Activated T-helper 1 cell treated with Interleukin-2 at 50 U/mL for 16 hours (primary cell): ENCODE measurements around the gene MICA.
"Not testable (repeated sequence)": the region's sequence is repeated elsewhere in the genome, so short reads cannot be mapped to it uniquely, and the experiment has no call there.

Experiments
- DNase-seq: peaks from one replicate; pipeline ENCODE4 v3.0.0-alpha.2; 2020; ENCODE audit warnings: low read depth

The MICA gene

DNA sequence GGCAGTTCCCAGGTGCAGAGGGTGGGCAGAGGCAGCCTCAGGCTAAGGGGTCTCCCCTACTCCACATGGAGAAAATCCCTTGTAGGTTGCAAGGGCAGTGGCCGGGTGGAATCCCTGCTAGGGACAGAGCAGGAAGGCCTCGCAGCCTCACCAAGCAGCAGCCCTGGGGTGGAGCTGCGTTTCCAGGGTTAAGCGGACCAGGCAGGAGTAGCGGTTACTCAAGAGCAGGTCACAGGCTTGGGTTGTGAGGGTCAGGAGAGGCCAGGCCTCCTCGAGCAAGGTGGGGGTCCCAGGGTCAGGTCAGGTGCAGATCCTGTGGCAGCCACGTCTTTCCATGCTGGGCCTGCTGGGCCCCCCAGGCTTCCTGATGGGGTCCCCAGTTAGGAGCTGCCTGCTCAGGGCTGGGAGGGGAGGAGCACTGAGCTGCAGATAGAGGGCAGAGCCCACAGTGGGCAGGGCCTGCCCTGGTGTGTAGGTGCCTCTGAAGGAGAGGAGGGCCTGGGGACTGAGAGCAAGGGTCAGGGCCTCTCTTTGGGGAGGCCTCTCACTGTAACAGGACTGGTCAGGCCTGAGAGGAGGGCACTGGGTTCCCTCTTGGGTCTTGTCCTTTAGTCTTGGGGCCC lies 10.9 kb downstream of the MICA start:
- not testable (repeated sequence) for DNase-seq

DNA sequence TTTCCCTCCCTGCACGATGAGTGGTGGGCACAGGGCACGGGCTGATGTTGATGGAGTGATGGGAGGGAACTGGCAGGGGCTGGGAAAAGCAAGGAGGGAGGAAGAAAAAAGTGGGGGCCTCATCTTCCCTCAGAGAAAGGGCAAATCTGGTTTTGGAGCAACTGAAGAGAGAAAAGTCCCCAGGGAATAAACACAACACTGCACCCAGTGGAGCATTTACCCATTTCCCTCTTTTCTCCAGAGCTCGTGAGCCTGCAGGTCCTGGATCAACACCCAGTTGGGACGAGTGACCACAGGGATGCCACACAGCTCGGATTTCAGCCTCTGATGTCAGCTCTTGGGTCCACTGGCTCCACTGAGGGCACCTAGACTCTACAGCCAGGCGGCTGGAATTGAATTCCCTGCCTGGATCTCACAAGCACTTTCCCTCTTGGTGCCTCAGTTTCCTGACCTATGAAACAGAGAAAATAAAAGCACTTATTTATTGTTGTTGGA lies 11.4 kb downstream of the MICA start:
- DNase-seq: no peak

DNA sequence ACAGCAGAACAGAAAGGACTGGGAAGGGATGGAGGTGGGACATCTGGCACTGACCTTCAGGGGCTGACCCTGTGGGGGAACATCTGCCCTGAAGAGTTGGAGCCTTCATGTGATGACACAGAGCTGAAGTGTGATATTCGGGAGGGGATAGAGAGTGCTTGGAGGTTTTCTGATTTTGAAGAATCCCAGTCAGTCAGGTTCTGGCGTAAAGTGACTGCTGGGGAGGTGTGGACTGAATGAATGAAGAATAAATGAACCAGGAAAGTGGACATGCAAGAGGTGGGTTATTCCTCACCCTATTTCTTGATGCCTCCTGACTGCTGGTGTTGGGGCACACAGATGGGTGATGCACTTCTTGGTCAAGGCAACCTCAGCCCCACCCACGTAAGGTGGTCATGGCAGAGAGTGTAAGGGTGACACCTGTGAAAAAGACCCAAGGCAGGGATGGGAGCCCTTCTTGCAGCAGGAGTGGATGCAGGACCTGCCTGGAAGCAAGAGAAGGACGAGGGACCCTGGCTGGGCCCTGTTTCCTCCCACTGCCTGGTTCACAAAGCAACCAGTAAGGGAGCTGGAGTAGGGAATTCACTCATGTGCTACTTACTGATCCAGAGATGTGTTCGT lies 13.1 kb downstream of the MICA start:
- no peak for DNase-seq

DNA sequence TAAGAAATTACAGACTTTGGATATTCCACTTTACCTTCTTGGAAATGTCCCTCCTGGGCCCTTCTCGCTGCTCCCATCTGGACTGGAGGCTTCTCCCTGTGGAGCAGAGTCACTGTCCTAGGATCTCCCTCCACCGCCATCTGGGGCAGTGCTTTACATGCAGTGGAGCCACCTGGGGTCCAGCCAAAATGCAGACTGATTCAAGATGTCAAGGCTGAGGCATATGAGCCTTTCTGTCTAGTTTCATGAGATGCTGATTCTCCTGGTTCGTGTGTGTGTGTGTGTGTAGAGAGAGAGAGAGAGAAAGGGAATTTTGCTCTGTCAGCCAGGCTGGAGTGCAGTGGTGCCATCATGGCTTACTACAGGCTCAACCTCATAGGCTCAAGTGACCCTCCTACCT lies 14.9 kb downstream of the MICA start:
- DNase-seq: no peak

DNA sequence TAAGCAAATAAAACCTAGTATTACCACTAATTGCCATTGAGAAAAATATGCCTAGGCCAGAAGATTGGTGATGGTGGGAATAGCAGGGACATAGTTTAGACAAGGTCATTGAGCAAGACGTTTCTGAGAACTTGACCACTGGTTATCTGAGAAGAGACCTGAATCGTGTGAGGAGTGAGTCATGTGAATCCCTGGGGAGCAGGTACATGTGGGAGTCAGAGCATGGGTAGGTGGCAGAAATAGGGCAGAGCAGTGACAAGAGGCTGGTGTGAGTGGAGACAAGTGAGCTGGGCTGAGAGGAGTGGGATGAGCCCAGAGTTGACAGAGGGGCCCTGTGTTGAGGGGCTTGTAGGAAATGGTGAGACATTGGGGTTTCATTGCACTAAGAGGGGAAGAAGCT lies 16.4 kb downstream of the MICA start:
- DNase-seq: no peak

DNA sequence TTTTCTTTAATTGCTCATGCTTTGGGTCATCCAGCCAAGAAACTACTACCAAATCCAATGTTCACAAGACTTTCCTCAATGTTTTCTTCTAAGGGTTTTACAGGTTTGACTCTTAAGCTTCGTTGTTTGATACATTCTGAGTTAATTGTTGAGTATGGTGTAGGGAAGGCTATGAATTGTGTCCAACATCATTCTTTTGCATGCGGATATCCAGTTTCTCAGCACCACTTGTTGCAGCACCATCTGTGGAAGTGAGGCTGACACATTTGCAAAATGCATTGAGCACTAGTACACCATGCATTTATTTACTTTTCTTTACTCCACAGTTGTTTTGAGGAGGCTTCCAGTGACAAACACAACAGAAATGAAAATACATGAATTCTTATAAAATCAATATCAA lies 17.2 kb downstream of the MICA start:
- DNase-seq: no peak

DNA sequence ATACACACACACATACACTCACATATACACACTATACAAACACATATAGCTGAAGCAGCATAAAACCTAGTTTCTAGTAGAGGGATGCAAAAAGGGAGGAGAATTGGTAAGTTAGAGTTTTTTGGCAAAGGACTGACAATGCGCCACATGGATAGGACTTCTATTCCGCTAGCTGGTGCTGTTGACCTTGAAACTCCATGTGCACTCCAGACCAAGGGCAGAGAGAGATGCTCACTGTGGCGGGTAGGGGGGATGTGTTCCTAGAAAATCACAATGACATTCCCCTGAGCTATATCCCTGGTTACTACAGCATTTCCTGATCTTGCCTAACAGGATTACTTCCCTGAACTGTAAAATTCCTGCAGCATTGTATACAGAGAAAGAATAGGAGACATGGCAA lies 19.2 kb downstream of the MICA start:
- no peak for DNase-seq

DNA sequence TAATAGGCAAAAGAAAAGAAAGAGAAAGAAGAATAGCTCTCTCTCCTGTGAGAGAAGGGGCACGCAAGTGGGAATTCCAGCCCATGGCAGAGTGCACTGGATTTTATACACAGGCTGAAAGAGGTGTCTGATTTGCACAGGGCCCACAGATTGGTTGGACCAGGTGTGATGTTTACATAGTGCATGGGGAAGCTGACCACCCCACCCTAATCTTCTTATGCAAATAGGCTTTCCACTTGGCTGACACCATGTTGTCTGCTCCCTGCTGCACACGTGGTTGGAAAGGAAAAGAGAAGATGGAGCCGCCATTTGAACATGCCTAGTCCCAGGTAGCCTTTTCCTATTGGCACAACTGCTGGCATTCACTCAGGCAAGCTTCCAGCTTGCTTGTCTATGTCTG lies 20.2 kb downstream of the MICA start:
- DNase-seq: no peak

DNA sequence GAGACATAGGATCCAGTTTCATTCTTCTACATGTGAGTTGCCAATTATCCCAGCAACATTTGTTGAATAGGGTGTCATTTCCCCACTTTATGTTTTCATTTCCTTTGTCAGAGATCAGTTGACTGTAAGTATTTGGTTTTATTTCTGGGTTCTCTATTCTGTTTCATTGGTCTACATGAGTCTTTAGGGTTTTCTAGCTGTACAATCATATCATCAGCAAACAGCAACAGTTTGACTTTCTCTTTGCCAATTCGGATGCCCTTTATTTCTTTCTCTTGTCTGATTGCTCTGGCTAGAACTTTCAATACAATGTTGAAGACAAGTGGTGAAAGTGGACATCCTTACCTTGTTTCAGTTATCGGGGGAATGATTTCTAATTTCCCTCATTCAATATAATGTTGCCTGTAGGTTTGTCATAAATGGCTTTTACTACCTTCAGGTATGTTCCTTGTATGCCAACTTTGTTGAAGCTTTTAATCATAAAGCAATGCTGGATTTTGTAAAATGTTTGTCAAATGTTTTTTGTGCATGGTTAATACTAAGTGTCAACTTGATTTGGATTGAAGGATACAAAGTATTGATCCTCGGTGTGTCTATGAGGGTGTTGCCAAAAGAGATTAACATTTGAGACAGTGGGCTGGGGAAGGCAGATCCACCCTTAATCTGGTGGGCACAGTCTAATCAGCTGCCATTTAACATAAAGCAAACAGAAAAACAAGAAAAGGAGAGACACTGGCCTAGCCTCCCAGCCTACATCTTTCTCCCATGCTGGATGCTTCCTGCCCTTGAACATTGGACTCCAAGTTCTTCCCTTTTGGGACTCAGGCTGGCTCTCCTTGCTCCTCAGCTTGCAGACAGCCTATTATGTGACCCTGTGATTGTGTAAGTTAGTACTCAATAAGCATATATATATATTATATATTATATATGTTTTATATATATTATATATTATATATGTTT lies 23.3 kb downstream of the MICA start:
- DNase-seq: no peak

DNA sequence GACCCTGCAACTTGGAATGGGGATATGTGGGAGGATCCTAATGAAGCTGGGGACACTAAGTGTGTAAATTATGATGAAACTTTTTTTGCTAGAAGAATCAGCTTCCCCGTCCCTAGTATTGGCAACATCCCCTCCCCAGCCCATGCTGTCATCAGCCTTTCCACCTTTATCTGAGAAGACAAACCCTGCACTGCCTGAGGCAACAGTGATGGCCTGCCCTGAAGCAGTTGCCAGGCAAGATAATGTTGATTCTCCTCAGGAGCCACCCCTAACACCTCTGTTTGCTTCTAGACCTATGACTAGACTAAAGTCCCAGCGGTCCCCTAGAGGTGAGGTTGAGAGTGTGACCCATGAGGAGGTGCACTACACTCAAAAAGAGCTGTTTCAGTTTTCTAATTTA lies 27.1 kb downstream of the MICA start:
- no peak for DNase-seq

DNA sequence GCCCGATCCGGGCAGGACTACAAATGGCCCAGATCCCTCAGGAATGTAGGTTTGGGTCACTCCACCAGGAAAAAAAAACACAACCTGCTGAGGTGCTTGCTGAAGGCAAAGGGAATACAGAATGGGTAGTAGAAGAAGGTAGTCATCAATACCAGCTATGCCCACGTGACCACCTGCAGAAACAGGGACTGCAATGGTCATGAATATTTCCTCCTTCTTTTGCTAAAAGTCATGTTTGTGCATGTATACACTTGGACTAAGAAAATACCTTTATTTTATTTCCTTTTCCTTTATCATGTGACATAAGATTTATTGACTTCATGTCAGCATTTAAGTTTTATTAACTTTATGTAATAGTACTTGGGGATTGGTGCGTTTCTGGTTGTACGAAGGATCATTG lies 31.7 kb downstream of the MICA start:
- not testable (repeated sequence) for DNase-seq

DNA sequence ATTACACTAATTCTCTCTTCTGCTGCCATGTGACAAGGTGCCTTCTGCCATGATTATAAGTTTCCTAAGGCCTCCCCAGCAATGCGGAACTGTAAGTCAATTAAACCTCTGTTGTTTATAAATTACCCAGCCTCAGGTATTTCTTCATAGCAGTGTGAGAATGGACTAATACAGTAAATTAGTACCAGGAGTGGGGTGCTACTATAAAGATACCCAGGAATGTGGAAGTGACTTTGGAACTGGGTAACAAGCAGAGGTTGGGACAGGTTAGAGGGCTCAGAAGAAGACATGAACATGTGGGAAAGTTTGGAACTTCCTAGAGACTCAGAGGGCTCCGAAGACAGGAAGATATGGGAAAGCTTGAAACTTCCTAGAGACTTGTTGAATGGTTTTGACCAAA lies 34.8 kb downstream of the MICA start:
- no peak for DNase-seq

DNA sequence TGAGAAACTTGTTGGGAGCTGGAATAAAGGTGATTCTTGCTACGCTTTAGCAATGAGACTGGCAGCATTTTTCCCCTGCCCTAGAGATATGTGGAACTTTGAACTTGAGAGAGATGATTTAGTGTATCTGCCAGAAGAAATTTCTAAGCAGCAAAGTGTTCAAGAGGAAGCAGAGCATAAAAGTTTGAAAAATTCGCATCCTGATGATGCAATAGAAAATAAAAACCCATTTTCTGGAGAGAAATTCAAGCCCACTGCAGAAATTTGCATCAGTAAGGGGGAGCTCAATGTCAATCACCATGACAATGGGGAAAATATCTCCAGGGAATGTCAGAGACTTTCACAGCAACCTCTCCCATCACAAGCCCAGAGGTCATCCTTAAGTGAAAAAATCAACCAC lies 35.3 kb downstream of the MICA start:
- no peak for DNase-seq

DNA sequence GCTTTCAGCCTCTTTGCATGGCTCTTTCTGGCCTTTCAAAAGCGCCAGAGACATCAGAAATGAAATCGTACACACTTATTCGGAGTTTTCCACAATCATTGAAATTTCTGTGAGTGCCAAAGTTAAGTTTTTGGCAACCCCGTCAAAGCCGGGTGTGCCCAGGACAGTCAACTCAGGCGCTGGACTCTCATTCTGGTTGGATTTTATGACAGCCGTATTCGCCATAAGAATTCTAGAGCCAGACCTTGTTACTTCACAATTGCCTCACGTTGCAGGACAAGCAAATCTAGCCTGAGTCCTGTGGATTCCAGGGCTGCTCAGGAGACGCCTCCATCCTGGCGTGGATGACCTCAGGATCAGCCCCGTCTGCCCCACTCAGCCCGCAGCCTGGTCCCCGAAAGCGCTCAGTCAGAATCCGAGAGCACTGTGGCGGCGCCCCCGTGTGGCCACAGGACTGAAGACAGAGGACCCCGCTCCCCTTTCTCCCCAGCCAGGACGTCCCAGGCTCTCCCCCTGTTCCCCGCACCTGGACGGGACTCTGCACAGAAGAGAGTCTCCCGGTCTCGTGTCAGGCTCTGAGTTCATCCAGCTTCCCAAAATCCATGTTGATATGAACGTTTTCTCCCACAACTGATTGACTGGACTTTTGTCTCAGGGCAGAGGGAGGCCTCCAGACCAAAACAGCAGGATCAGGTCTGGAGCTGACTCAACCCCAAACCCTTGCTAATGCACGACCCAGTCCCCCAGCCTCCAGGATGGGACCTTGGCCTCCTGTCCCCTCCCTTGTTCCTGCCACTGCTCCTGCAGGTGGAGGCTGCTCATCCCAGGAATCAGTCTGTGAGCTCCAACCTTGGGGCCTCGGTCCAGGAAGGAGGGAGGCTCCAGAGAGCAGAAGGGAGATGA lies 38.2 kb downstream of the MICA start:
- peak; percentile 79 for DNase-seq

DNA sequence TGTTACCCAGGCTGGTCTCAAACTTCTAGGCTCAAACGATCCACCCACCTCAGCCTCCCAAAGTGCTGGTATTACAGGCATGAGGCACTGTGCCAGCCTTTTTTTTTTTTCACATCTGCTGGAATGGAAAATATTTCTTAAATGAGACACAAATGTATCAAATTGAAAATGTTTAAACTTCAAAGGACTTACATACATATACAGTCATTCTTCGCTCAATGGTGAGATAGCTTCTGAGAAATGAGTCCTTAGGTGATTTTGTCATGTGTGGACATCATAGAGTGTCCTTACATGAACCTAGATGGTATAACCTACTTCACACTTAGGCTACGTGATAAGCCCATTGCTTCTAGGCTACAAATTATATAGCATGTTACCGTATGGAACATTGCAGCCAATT lies 43.1 kb downstream of the MICA start:
- no peak for DNase-seq

DNA sequence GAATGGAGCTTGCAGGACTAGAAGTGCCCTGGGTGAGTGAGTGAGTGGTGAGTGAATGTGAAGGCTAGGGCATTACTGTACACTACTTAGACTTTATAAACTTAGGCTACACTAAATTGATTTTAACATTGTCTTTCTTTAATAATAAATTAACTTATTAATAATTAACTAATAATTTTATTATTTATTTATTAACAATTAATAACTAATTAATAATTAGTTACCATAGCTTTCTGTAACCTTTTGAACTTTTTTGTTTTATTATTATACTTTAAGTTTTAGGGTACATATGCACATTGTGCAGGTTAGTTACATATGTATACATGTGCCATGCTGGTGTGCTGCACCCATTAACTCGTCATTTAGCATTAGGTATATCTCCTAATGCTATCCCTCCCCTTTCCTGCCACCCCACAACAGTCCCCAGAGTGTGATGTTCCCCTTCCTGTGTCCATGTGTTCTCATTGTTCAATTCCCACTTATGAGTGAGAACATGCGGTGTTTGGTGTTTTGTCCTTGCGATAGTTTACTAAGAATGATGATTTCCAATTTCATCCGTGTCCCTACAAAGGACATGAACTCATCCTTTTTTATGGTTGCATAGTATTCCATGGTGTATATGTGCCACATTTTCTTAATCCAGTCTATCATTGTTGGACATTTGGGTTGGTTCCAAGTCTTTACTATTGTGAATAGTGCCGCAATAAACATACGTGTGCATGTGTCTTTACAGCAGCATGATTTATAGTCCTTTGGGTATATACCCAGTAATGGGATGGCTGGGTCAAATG lies 43.8 kb downstream of the MICA start:
- DNase-seq: not testable (repeated sequence)

DNA sequence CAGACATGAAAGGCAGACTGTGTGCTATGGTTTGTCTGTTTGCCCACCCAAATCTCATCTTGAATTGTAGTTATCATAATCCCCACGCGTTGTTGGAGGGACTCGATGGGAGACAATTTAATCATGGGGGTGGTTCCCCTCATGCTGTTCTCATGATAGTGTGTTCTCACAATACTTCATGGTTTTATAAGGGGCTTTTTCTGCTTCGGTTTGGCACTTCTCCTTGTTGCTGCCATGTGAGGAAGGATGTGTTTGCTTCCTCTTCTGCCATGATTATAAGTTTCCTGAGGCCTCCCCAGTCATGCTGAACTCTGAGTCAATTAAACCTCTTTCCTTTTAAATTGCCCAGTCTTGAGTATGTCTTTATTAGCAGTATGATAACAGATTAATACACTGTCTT lies 47.4 kb downstream of the MICA start:
- DNase-seq: no peak

DNA sequence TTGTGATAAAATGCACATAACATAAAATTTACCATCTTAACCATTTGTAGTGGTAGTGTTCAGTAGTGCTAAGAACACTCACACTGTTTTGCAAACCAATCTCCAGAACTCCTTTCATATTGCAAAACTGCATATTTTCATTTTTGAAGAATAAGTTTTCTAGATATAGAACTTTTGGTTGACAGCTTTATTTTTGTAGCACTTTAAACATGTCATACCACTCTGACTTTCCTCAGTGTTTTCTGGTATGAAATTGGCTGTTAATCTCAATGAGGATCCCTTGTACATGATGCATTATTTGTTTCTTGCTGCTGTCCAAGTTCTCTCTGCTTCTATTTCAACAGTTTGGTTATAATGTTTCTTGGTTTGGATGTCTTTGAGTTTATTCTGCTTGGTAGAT lies 49.5 kb downstream of the MICA start:
- no peak for DNase-seq

DNA sequence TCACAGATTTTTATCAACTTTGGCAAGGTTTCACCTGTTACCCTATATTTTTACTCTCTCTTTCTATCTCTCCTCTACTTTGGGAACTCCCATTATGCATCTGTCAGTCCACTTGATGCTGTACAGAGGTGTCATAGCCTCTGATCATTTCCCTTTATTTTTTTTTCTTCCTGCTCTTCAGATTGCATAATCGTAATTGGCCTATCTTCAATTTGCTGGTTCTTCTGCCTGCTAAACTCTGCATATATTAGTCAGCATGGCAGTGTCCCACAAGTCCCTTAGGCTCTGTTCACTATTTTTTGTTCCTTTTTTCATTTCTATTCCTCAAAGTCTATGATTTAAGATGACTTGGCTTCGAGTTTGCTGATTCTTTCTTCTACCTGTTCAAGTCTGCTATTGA lies 49.9 kb downstream of the MICA start:
- DNase-seq: no peak

DNA sequence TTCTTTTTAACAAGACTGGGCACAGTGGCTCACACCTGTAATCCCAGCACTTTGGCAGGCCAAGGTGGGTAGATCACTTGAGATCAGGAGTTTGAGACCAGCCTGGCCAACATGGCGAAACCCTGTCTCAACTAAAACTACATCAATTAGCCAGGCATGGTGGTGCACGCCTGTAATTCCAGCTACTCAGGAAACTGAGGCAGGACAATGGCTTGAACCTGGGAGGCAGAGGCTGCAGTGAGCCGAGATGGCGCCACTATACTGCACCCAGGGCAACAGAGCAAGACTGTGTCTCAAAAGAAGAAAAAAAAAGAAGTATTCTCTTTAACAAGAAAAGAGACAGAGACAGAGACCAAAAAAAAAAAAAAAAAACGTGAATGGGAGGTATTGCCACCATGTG lies 56.5 kb downstream of the MICA start:
- DNase-seq: not testable (repeated sequence)

DNA sequence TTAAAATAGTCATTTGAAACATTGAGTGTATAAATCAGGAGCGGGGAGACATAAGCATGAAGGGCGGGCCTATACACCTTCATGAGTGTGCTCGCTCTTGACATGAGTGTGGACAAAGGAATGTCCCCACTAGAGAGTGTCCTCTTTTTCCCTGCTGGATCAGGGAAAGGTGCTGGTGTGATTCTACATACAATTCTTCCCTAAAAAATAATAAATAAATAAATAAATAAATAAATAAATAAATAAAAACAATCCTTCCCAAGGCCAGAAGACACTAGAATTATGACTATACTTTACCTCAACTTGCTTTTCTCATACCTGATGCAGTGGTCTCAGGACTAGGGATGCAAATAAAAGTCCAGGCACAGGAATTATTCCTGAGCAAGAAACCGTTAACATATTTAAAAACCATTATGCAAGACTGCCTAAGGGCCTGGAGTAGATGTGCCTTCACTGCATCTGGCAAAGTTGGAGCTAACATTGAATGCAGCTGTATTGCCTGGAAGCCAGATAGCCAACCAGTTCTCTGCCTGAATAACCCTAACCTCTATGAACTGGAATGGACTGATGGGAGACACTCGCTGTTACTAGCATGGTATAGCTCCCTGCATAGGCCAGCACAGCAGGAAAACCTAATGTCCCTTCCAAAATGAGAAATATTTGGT lies 57.1 kb downstream of the MICA start:
- DNase-seq: no peak
